Rectal smooth muscle tissue (tissue), 1 donor: Measurements from ENCODE around the gene BARHL2.

Experiments used
- H3K27ac ChIP-seq: one replicate; pipeline ENCODE4 v1.7.0; 2013; ENCODE audit warnings: low read depth, low read length, inconsistent platforms
- H3K27me3 ChIP-seq: one replicate; pipeline ENCODE4 v1.7.0; 2013; ENCODE audit warnings: low read length; ENCODE audit not compliant: control insufficient read depth, insufficient read depth
- H3K36me3 ChIP-seq: one replicate; pipeline ENCODE4 v1.7.0; 2013; ENCODE audit warnings: low read length; ENCODE audit not compliant: control insufficient read depth, insufficient read depth
- H3K4me1 ChIP-seq: one replicate; pipeline ENCODE4 v1.7.0; 2013; ENCODE audit warnings: low read length; ENCODE audit not compliant: control insufficient read depth, insufficient read depth
- H3K4me3 ChIP-seq: one replicate; pipeline ENCODE4 v1.7.0; 2013; ENCODE audit warnings: low read length
- H3K9ac ChIP-seq: one replicate; pipeline ENCODE4 v1.7.0; 2013; ENCODE audit warnings: low read length

The BARHL2 gene

GRCh38 chr1:90716552-90717355 lies at the start of gene BARHL2:
Gene BARHL2, minus strand, starts transcription at chr1:90717302. Its CDS starts 107 bp downstream, at chr1:90717195.
- H3K27me3 ChIP-seq = peaks cover 65% of the 10 kb centered on the region
- no peaks in the 10 kb centered on the region for H3K4me1 ChIP-seq
- no peak within 1 kb of the TSS for H3K27ac ChIP-seq
- H3K36me3 ChIP-seq = no peaks in the 10 kb centered on the region
- H3K4me3 ChIP-seq = peak within 1 kb of the TSS; percentile 52
- H3K9ac ChIP-seq = no peak within 1 kb of the TSS

GRCh38 chr1:90763930-90764329 lies 46.8 kb upstream of the BARHL2 start:
- H3K4me3 ChIP-seq = no peak overlapping the region

GRCh38 chr1:90763506-90763905 lies 46.4 kb upstream of the BARHL2 start:
- Histone ChIP-seq H3K27me3 (no peaks in the 10 kb centered on the region), H3K9ac (no peak overlapping the region), H3K36me3 (no peaks in the 10 kb centered on the region), H3K4me1 (no peaks in the 10 kb centered on the region), H3K27ac (no peak overlapping the region), H3K4me3 (no peak overlapping the region)

More at GRCh38 chr1:90763930-90764329, 46.8 kb upstream of the BARHL2 start:
- Histone ChIP-seq H3K4me1 (no peaks in the 10 kb centered on the region), H3K27ac (no peak overlapping the region), H3K27me3 (no peaks in the 10 kb centered on the region), H3K9ac (no peak overlapping the region), H3K36me3 (no peaks in the 10 kb centered on the region)

GRCh38 chr1:90761781-90762589 lies 44.9 kb upstream of the BARHL2 start:
- H3K4me1 ChIP-seq = no peaks in the 10 kb centered on the region
- H3K27me3 ChIP-seq = no peaks in the 10 kb centered on the region
- H3K4me3 ChIP-seq = no peak overlapping the region
- H3K9ac ChIP-seq = no peak overlapping the region
- H3K27ac ChIP-seq = no peak overlapping the region
- no peaks in the 10 kb centered on the region for H3K36me3 ChIP-seq

- no peak overlapping the region for H3K4me3 ChIP-seq
- H3K9ac ChIP-seq = no peak overlapping the region
- no peaks in the 10 kb centered on the region for H3K27me3 ChIP-seq
- no peaks in the 10 kb centered on the region for H3K4me1 ChIP-seq
- no peak overlapping the region for H3K27ac ChIP-seq
- H3K36me3 ChIP-seq = no peaks in the 10 kb centered on the region
Observed at GRCh38 chr1:90761156-90761555, 44.1 kb upstream of the BARHL2 start.

- Histone ChIP-seq H3K36me3 (no peaks in the 10 kb centered on the region), H3K27ac (no peak overlapping the region), H3K4me3 (no peak overlapping the region), H3K9ac (no peak overlapping the region), H3K4me1 (no peaks in the 10 kb centered on the region), H3K27me3 (no peaks in the 10 kb centered on the region)
Observed at GRCh38 chr1:90753556-90753955, 36.5 kb upstream of the BARHL2 start.

GRCh38 chr1:90748668-90749067 lies 31.6 kb upstream of the BARHL2 start:
- Histone ChIP-seq H3K9ac (no peak overlapping the region), H3K4me1 (no peaks in the 10 kb centered on the region), H3K36me3 (no peaks in the 10 kb centered on the region), H3K27ac (no peak overlapping the region), H3K4me3 (no peak overlapping the region), H3K27me3 (no peaks in the 10 kb centered on the region)

- no peaks in the 10 kb centered on the region for H3K27me3 ChIP-seq
- no peak overlapping the region for H3K4me3 ChIP-seq
- H3K9ac ChIP-seq = no peak overlapping the region
- no peak overlapping the region for H3K27ac ChIP-seq
- no peaks in the 10 kb centered on the region for H3K4me1 ChIP-seq
- no peaks in the 10 kb centered on the region for H3K36me3 ChIP-seq
Observed at GRCh38 chr1:90746857-90747256, 29.8 kb upstream of the BARHL2 start.

GRCh38 chr1:90745972-90746371 lies 28.9 kb upstream of the BARHL2 start:
- H3K9ac ChIP-seq = no peak overlapping the region
- H3K27me3 ChIP-seq = no peaks in the 10 kb centered on the region
- no peak overlapping the region for H3K27ac ChIP-seq

GRCh38 chr1:90732136-90732535 lies 15.0 kb upstream of the BARHL2 start:
- Histone ChIP-seq H3K9ac (no peak overlapping the region), H3K36me3 (no peaks in the 10 kb centered on the region), H3K27me3 (peaks cover 40% of the 10 kb centered on the region), H3K4me1 (no peaks in the 10 kb centered on the region), H3K4me3 (no peak overlapping the region), H3K27ac (no peak overlapping the region)

More at GRCh38 chr1:90745972-90746371, 28.9 kb upstream of the BARHL2 start:
- Histone ChIP-seq H3K4me3 (no peak overlapping the region), H3K4me1 (no peaks in the 10 kb centered on the region), H3K36me3 (no peaks in the 10 kb centered on the region)

GRCh38 chr1:90731382-90732050 lies 14.4 kb upstream of the BARHL2 start:
- Histone ChIP-seq H3K9ac (no peak overlapping the region), H3K4me3 (no peak overlapping the region), H3K27ac (no peak overlapping the region), H3K4me1 (no peaks in the 10 kb centered on the region), H3K36me3 (no peaks in the 10 kb centered on the region), H3K27me3 (peaks cover 46% of the 10 kb centered on the region)

GRCh38 chr1:90730243-90731022 lies 13.3 kb upstream of the BARHL2 start:
- Histone ChIP-seq H3K4me1 (peaks cover 2% of the 10 kb centered on the region), H3K9ac (no peak overlapping the region), H3K27ac (no peak overlapping the region), H3K4me3 (no peak overlapping the region), H3K36me3 (no peaks in the 10 kb centered on the region), H3K27me3 (peaks cover 55% of the 10 kb centered on the region)
